Endothelial cell of umbilical vein (primary cell): ENCODE data around the gene EXD3.

ENCODE experiments used
- CTCF ChIP-seq, 2 donors: IDR thresholded peaks; 1 replicate in 1 of 2; 2 replicates in 1 of 2; pipeline ENCODE4 v1.5.1; 2011; ENCODE audit warnings: low read length in 2 of 2, mild to moderate bottlenecking in 2 of 2, moderate library complexity in 2 of 2, control low read depth in 1 of 2, inconsistent platforms in 1 of 2, low read depth in 1 of 2; ENCODE audit not compliant: insufficient read depth in 1 of 2; ENCODE audit errors: extremely low read depth in 1 of 2
- POLR2A ChIP-seq: IDR thresholded peaks from 2 replicates; pipeline ENCODE4 v1.6.1; 2012; ENCODE audit warnings: low read depth, mild to moderate bottlenecking, control low read depth, low read length

- no peak for TF ChIP-seq POLR2A
- TF ChIP-seq CTCF (IDR thresholded peaks at IDR 0.05; ENCODE audit: extremely low read depth in 1 of 2, insufficient read depth in 1 of 2, low read depth in 1 of 2, low read length in 2 of 2), result no peak
Observed at GRCh38 chr9:137438591-137439157, 15.7 kb upstream of the EXD3 start.
